Measurements from ENCODE around the gene KCNMA1.

KCNMA1 gene

DNA sequence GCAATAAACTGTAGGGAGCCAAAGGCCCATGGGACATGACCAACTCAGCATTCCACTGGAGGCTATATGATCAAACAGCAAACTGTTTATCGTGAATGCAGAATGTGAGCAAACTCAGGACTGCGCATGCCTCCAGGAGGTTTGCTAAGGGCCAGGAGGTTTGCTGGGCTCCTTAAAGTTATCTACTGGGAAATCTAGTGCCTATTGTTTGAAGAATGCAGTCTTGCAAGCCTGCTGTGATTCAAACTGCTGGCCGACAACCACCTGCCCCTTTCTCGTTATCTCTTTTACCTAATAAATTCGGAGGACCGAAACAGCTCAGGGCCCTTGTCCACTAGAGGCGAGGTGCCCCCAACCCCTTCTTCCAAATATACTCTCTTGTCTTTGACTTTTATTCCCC lies 404.1 kb downstream of the KCNMA1 start:
- TF ChIP-seq, protein P1, sequence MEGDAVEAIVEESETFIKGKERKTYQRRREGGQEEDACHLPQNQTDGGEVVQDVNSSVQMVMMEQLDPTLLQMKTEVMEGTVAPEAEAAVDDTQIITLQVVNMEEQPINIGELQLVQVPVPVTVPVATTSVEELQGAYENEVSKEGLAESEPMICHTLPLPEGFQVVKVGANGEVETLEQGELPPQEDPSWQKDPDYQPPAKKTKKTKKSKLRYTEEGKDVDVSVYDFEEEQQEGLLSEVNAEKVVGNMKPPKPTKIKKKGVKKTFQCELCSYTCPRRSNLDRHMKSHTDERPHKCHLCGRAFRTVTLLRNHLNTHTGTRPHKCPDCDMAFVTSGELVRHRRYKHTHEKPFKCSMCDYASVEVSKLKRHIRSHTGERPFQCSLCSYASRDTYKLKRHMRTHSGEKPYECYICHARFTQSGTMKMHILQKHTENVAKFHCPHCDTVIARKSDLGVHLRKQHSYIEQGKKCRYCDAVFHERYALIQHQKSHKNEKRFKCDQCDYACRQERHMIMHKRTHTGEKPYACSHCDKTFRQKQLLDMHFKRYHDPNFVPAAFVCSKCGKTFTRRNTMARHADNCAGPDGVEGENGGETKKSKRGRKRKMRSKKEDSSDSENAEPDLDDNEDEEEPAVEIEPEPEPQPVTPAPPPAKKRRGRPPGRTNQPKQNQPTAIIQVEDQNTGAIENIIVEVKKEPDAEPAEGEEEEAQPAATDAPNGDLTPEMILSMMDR (IDR thresholded peaks at IDR 0.05; ENCODE audit: low read depth, low read length): no peak
- DNase-seq (ENCODE audit: extremely low read depth, low read depth): no peak

DNA sequence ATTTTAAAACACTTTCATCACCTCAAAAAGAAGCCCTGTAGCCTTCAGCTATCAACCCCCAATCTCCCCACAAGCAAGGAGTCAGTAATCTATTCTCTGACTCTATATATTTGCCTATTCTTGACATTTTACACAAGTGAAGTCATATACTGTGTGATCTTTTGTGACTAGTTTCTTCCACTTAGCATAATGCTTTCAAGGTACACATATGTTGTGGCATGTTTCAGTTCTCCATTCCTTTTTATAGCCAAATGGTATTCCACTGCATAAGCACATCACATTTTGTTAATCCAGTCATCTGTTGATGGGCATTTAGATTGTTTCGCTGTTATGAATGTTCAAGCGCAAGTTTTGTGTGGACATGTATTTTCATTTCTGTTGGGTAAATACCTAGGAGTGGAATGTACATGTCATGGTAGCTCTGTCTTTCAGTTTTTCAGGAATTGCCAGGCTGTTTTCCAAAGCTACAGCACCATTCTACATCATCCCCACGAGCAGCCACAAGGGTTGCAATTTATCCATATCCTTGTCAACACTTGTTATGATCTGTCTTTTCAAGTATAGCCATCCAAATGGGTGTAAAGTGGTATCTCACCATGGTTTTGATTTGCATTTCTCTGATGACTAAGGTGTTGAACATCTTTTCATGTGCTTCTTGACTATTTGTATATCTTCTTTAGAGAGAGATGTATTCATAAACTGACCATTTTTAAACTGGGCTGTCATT lies 405.6 kb downstream of the KCNMA1 start:
- DNase-seq (ENCODE audit: extremely low read depth, low read depth): no peak
- TF ChIP-seq, protein P1 (IDR thresholded peaks at IDR 0.05; ENCODE audit: low read depth, low read length): no peak

DNA sequence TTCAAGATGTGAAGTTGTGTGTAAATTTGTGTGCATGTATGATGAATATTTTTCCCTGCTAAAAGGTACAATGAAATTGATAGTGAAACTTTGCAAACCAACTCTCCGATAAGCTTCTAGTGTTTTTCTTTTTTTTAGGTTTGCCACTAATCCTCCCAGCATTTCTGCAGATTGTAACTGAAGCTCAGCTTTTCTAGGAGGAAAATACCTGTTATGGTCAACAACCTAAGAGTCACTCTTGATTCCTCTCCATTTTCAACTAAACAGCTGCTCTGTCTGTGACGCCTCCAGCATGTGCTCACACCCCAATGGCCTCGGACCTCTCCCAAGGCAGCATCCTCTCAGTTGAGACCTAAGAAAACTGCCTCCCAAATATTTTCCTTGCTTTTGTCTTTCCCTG lies 406.2 kb downstream of the KCNMA1 start:
- TF ChIP-seq, protein P1 (IDR thresholded peaks at IDR 0.05; ENCODE audit: low read depth, low read length): no peak
- no peak for DNase-seq (ENCODE audit: extremely low read depth, low read depth)

DNA sequence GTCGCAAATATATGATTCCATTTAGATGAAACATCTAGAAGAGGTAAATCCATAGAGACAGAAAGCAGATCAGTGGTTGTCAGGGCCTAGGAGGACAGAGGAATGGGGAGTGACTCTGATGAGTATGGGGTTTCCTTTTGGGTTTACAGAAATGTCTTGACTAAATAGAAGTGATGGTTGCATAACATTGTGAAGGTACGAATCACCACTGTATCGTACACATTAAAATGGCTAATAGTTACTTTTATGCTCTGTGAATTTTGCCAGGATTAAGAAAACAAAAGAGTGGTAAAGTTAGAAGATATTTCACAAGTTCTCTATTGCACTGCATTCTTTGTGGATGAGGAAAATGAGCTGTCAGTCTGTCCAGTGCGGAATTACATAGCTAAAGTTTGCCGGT lies 407.4 kb downstream of the KCNMA1 start:
- no peak for DNase-seq (ENCODE audit: extremely low read depth, low read depth)

DNA sequence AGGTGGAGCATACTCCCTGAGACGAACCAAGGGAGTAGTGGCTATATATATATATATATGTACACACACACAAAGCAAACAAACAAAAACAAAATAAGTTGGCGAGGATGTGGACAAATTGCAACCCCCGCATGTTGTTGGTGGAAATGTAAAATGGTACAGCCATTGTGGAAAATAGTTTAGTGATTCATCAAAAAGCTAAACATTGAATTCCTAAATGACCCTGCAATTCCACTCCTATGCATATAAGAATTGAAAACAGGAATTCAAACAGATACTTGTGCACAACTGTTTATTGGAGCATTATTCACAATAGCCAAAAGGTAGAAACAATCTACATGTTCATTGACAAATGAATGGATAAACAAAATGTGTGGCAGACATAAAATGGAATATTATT lies 407.9 kb downstream of the KCNMA1 start:
- DNase-seq (ENCODE audit: extremely low read depth, low read depth): no peak
- TF ChIP-seq, protein P1 (IDR thresholded peaks at IDR 0.05; ENCODE audit: low read depth, low read length): no peak

More for the DNA sequence above, 407.4 kb downstream of the KCNMA1 start:
- TF ChIP-seq, protein P1 (IDR thresholded peaks at IDR 0.05; ENCODE audit: low read depth, low read length): no peak

DNA sequence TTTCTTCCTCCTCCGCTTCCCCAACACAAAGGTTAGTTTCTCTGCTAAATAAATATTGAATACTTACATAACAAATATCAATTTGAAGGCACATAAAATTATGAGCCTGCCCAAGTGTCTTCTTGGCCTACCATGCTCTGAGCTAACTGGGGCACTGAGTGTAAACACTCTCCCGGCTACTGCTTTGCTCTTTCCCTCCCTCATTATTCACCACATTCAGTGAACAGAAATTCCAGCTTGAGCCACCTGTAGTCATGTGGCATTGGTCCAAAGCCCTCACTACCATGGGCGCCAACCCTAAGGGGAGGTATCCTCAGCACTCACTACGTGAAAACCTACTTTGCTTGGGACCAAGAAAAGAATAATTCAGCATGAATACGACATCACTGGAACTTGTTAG lies 409.0 kb downstream of the KCNMA1 start:
- TF ChIP-seq, protein P1 (IDR thresholded peaks at IDR 0.05; ENCODE audit: low read depth, low read length): no peak
- no peak for DNase-seq (ENCODE audit: extremely low read depth, low read depth)

DNA sequence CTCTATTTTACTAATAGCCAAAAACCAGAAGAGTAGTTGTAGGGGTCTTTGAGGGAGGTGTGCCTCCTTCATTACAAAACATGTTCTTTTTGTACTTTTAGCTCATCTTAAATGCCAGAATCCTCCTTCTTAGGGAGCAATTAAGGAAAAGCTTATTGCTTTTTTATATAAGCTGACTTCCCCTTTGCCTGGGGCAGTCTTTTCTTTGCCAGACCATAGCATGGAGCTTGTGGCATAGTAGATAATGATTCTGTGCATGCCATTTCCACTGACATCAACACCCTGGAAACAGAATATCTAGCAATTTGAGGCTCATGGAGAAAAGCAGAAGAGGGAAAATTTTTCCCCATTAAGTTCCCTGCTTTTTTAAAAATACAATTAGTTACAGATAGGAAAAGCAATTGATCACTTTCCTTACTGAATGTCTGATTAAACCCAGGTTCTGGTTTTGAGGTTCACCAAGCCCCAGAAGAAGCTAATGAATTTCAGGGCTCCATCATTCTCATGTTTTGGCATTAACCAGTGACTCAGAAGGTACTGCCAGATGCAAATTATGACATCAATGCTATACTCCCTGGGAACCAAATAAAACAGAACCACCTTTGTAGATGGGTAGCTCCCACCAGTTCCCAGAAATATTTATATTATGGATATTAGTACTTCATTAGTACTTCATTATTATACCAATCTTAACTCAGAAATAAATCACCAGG lies 410.6 kb downstream of the KCNMA1 start:
- DNase-seq (ENCODE audit: extremely low read depth, low read depth): no peak
- TF ChIP-seq, protein P1 (IDR thresholded peaks at IDR 0.05; ENCODE audit: low read depth, low read length): no peak

All from AG09319 (cell line).